Measurements from ENCODE around the gene PCNT. TPM values are rescaled to one million over a fixed set of nuclear protein-coding genes. Genes with fewer than 3 reads are reported as not detected.

The PCNT gene
- total and polyA plus RNA-seq, 2 of the 4 experiments (the other 2 are of a cell fraction) = 10.0 to 19.4 TPM

DNA sequence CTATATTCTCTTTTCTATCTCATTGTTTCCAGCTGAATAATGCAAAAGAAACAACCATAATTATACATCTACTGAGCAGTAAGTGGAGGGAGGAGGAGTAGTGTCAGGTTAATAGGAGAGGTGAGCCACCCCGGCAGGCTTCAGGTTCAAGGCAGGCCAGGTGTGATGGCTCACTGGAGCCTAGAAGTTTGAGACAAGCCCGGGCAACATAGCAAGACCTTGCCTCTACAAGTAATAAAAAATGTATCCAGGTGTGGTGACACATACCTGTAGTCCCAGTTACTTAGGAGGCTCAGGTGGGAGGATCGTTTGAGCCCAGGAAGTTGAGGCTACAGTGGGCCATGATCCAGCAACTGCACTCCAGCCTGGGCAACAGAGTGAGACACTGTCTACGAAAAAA is 132.8 kb downstream of the PCNT start:
- in situ Hi-C loops (cut with MboI; ENCODE audit: low sequenced_read_pairs) = no loop called here
- Histone ChIP-seq H3K14ac (replicated peaks; ENCODE audit: low read depth, low read length) (no peak overlapping the region), H3K18ac (ENCODE audit: low read depth, low read length) (no peak overlapping the region), H3K79me1 (ENCODE audit: low read depth in 1 of 2, low read length in 2 of 2) (peaks cover 25 to 79% of the 10 kb centered on the region in 2 experiments), H3K36me3 (ENCODE audit: control insufficient read depth, insufficient read depth, low read length) (no peaks in the 10 kb centered on the region), H2BK20ac (ENCODE audit: low read depth, low read length) (no peak overlapping the region), H3K4me2 (ENCODE audit: low read depth, low read length) (no peak overlapping the region), H3K27ac (ENCODE audit: insufficient read depth, low read length) (no peak overlapping the region), H2AK5ac (ENCODE audit: low read depth, low read length) (no peak overlapping the region), H2BK120ac (ENCODE audit: low read depth, low read length) (no peak overlapping the region), H2AK9ac (replicated peaks; ENCODE audit: low read depth, low read length, poor library complexity) (no peak overlapping the region), H3K9me3 (ENCODE audit: control insufficient read depth, insufficient read depth, low read length) (no peaks in the 10 kb centered on the region), H4K20me1 (ENCODE audit: insufficient read depth, low read length) (peaks cover under 1% of the 10 kb centered on the region), H2AFZ (replicated peaks; ENCODE audit: low read length, poor library complexity) (no peak overlapping the region), H3K23ac (ENCODE audit: low read depth, low read length) (no peak overlapping the region), H4K8ac (ENCODE audit: low read depth in 2 of 2, low read length in 2 of 2) (no peak overlapping the region), H2BK15ac (ENCODE audit: low read depth, low read length) (no peak overlapping the region), H4K91ac (ENCODE audit: insufficient read depth, low read depth, low read length) (no peak overlapping the region), H3K27me3 (ENCODE audit: control insufficient read depth, insufficient read depth, low read length) (no peaks in the 10 kb centered on the region), H4K5ac (ENCODE audit: low read depth, low read length) (no peak overlapping the region), H2BK5ac (ENCODE audit: low read depth, low read length, poor library complexity, severe bottlenecking) (no peak overlapping the region), H3K4me3 (ENCODE audit: insufficient read depth, low read depth, low read length) (no peak overlapping the region), H3K4me1 (ENCODE audit: control insufficient read depth, insufficient read depth, low read length) (peaks cover 22% of the 10 kb centered on the region), H3K9me1 (ENCODE audit: insufficient read depth, low read length) (peaks cover 18% of the 10 kb centered on the region), H3K4ac (ENCODE audit: low read depth, low read length) (no peak overlapping the region), H3K56ac (ENCODE audit: extremely low read depth, insufficient read depth, low read length) (no peak overlapping the region), H3K9ac (ENCODE audit: low read depth, low read length) (no peak overlapping the region)
- dilution Hi-C loops (cut with HindIII; ENCODE audit: low sequenced_read_pairs, unreplicated experiment) = no loop called here
- no TSS peak for BruUV-seq (replicated peaks)
- 100% methylated on average over 2 of the region's 4 CpGs; no CpG with 5 or more reads in 1 of the 2 experiments for WGBS, 2 experiments (ENCODE audit: extremely low coverage in 2 of 2, insufficient read length in 1 of 2)
- TF ChIP-seq NFE2L2 (IDR thresholded peaks at IDR 0.05; ENCODE audit: low read depth, low read length) (no peak), POLR2A (IDR thresholded peaks at IDR 0.05; ENCODE audit: low read depth, low read length) (no peak), MXI1 (IDR thresholded peaks at IDR 0.05; ENCODE audit: borderline replicate concordance, low read depth, low read length) (no peak), SMC3 (IDR thresholded peaks at IDR 0.05; ENCODE audit: low read depth, low read length) (no peak), MAFK (IDR thresholded peaks at IDR 0.05; ENCODE audit: low read depth, low read length) (no peak), RAD21 (IDR thresholded peaks at IDR 0.05; ENCODE audit: low read length) (no peak), CEBPB (IDR thresholded peaks at IDR 0.05; ENCODE audit: low read depth, low read length) (no peak), CHD1 (IDR thresholded peaks at IDR 0.05; ENCODE audit: low read depth, low read length) (no peak), MAZ (IDR thresholded peaks at IDR 0.05; ENCODE audit: borderline replicate concordance, low read depth, low read length) (no peak), RCOR1 (IDR thresholded peaks at IDR 0.05; ENCODE audit: insufficient replicate concordance, low read length) (no peak), RFX5 (IDR thresholded peaks at IDR 0.05; ENCODE audit: low read depth, low read length) (no peak), BHLHE40 (IDR thresholded peaks at IDR 0.05; ENCODE audit: low read depth, low read length) (no peak), FOS (IDR thresholded peaks at IDR 0.05; ENCODE audit: low read depth, low read length) (no peak)
- TF ChIP-seq, protein P1, sequence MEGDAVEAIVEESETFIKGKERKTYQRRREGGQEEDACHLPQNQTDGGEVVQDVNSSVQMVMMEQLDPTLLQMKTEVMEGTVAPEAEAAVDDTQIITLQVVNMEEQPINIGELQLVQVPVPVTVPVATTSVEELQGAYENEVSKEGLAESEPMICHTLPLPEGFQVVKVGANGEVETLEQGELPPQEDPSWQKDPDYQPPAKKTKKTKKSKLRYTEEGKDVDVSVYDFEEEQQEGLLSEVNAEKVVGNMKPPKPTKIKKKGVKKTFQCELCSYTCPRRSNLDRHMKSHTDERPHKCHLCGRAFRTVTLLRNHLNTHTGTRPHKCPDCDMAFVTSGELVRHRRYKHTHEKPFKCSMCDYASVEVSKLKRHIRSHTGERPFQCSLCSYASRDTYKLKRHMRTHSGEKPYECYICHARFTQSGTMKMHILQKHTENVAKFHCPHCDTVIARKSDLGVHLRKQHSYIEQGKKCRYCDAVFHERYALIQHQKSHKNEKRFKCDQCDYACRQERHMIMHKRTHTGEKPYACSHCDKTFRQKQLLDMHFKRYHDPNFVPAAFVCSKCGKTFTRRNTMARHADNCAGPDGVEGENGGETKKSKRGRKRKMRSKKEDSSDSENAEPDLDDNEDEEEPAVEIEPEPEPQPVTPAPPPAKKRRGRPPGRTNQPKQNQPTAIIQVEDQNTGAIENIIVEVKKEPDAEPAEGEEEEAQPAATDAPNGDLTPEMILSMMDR (conservative IDR thresholded peaks at IDR 0.05; ENCODE audit: low read depth, low read length) = no peak
- TF ChIP-seq, protein P2, sequence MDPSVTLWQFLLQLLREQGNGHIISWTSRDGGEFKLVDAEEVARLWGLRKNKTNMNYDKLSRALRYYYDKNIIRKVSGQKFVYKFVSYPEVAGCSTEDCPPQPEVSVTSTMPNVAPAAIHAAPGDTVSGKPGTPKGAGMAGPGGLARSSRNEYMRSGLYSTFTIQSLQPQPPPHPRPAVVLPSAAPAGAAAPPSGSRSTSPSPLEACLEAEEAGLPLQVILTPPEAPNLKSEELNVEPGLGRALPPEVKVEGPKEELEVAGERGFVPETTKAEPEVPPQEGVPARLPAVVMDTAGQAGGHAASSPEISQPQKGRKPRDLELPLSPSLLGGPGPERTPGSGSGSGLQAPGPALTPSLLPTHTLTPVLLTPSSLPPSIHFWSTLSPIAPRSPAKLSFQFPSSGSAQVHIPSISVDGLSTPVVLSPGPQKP (IDR thresholded peaks at IDR 0.05; ENCODE audit: borderline replicate concordance, low read depth, low read length) = no peak
- TF ChIP-seq, protein P3, sequence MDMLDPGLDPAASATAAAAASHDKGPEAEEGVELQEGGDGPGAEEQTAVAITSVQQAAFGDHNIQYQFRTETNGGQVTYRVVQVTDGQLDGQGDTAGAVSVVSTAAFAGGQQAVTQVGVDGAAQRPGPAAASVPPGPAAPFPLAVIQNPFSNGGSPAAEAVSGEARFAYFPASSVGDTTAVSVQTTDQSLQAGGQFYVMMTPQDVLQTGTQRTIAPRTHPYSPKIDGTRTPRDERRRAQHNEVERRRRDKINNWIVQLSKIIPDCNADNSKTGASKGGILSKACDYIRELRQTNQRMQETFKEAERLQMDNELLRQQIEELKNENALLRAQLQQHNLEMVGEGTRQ (IDR thresholded peaks at IDR 0.05; ENCODE audit: low read depth, low read length) = no peak
- ATAC-seq (ENCODE audit: low read depth) = no peak
- no peak for DNase-seq
- CTCF ChIA-PET = interaction anchor here (1.6 kb wide), 1 partner anchor 30 kb away, joined by 3 read pairs; no protein-coding TSS in a partner anchor
- POLR2A ChIA-PET (ENCODE audit: unreplicated experiment) = no interaction called here
- intact Hi-C loops (cut with micrococcal nuclease) = no loop called here
